Esophagus muscularis mucosa (tissue), 4 donors: ENCODE measurements around the gene ALDH5A1. TPM values are rescaled to one million over a fixed set of nuclear protein-coding genes. Genes with fewer than 3 reads are reported as not detected.

Experiments
- DNase-seq: peaks from one replicate; pipeline ENCODE4 v3.0.0-alpha.2; 2017; ENCODE audit errors: extremely low spot score
- H3K27ac ChIP-seq, 4 donors: fragments of 200-600 bp; sonication (generic); replicated peaks in 1 of 4; 1 replicate in 3 of 4; 2 replicates in 1 of 4; pipeline ENCODE4 v1.5.1; 2016 to 2019; ENCODE audit warnings: mild to moderate bottlenecking in 1 of 4
- H3K27me3 ChIP-seq, 4 donors: fragments of 200-600 bp; sonication (generic); one replicate each; pipeline versions ENCODE4 v1.5.1 to v1.6.0; 2016 to 2019
- H3K36me3 ChIP-seq, 4 donors: fragments of 200-600 bp; sonication (generic); one replicate each; pipeline ENCODE4 v1.5.1; 2016 to 2019
- H3K4me1 ChIP-seq, 4 donors: fragments of 200-600 bp; sonication (generic); one replicate each; pipeline ENCODE4 v1.5.1; 2016 to 2019
- H3K4me3 ChIP-seq, 4 donors: fragments of 200-600 bp; sonication (generic); 1 replicate in 2 of 4; 2 replicates in 2 of 4; pipeline ENCODE4 v1.5.1; 2016 to 2019; ENCODE audit warnings: mild to moderate bottlenecking in 4 of 4, moderate library complexity in 1 of 4
- H3K9me3 ChIP-seq, 4 donors: fragments of 200-600 bp; sonication (generic); 1 replicate in 3 of 4; 2 replicates in 1 of 4; pipeline ENCODE4 v1.5.1; 2016 to 2019
- CTCF ChIP-seq, 3 experiments: fragments of 200-600 bp in 2 of 3; fragments of 450-650 bp in 1 of 3; sonication (generic) in 2 of 3; IDR thresholded peaks; one replicate each; pipeline ENCODE4 v1.5.1; 2017 to 2019; ENCODE audit warnings: antibody characterized with exemption in 3 of 3, mild to moderate bottlenecking in 2 of 3, moderate library complexity in 1 of 3
- EP300 ChIP-seq: sonication (generic); formaldehyde crosslinking; IDR thresholded peaks from one replicate; pipeline ENCODE4 v1.6.1; 2017; ENCODE audit warnings: antibody characterized with exemption
- POLR2A ChIP-seq: fragments of 450-650 bp; IDR thresholded peaks from one replicate; pipeline ENCODE4 v1.6.1; 2017; ENCODE audit warnings: antibody characterized with exemption, moderate library complexity, mild to moderate bottlenecking, low read depth
- POLR2AphosphoS5 ChIP-seq, 2 donors: sonication (generic); formaldehyde crosslinking; IDR thresholded peaks; one replicate each; pipeline ENCODE4 v1.6.1; 2017; ENCODE audit warnings: antibody characterized with exemption in 2 of 2
- WGBS: methylation state at CpG from one replicate; pipeline ENCODE4 v1.1.5; 2018; 5-methylcytosine and 5-hydroxymethylcytosine counted together
- intact Hi-C: fragments of 100-400 bp; cut with DNase I; formaldehyde crosslinking; loops from one replicate; pipeline ENCODE4 v1.15.1; 2023
- total RNA-seq, 4 donors: library from RNA; depleted of rRNA; stranded (reverse); fragments of >200 nt; gene quantifications; one replicate each; pipeline versions ENCODE4 v1.1.0 to v1.2.1, GENCODE V29; 2016

The ALDH5A1 gene
- total RNA-seq, 4 donors from 2014 or later: 2.5 to 3.5 (median 3.3) TPM

GRCh38 chr6:24484657-24485323, 10.0 kb upstream of the ALDH5A1 start:
- no peak for TF ChIP-seq CTCF (IDR thresholded peaks at IDR 0.05)
- no peak for TF ChIP-seq POLR2A
- TF ChIP-seq EP300: no peak
- TF ChIP-seq POLR2AphosphoS5 (IDR thresholded peaks at IDR 0.05): no peak
- no peak for DNase-seq
- WGBS: 93% methylated on average over 7 of the region's 7 CpGs

GRCh38 chr6:24486065-24486464, 8.7 kb upstream of the ALDH5A1 start:
- no peaks in the 10 kb centered on the region for H3K9me3 ChIP-seq
- H3K27ac ChIP-seq: no peak overlapping the region
- H3K36me3 ChIP-seq: peaks cover 0 to under 1% (median 0%) of the 10 kb centered on the region in 4 donors
- no peaks in the 10 kb centered on the region for H3K27me3 ChIP-seq
- TF ChIP-seq CTCF (IDR thresholded peaks at IDR 0.05) (no peak), POLR2AphosphoS5 (IDR thresholded peaks at IDR 0.05) (no peak), POLR2A (no peak), EP300 (no peak)
- no peak for DNase-seq
- 87% methylated on average over 4 of the region's 4 CpGs for WGBS
- intact Hi-C loops: no loop called here
- H3K4me1 ChIP-seq: no peaks in the 10 kb centered on the region
- no peak overlapping the region for H3K4me3 ChIP-seq

More at GRCh38 chr6:24484657-24485323, 10.0 kb upstream of the ALDH5A1 start:
- H3K27me3 ChIP-seq: no peaks in the 10 kb centered on the region
- no peak overlapping the region for H3K4me3 ChIP-seq
- H3K4me1 ChIP-seq: no peaks in the 10 kb centered on the region
- no peaks in the 10 kb centered on the region for H3K9me3 ChIP-seq
- H3K36me3 ChIP-seq: peaks cover 0 to 5% (median 0%) of the 10 kb centered on the region in 4 donors
- H3K27ac ChIP-seq: no peak overlapping the region
- intact Hi-C loops: no loop called here

- TF ChIP-seq EP300 (no peak), POLR2AphosphoS5 (IDR thresholded peaks at IDR 0.05) (no peak), POLR2A (no peak), CTCF (IDR thresholded peaks at IDR 0.05) (no peak)
- Histone ChIP-seq H3K4me3 (no peak within 1 kb of the TSS), H3K27me3 (no peaks in the 10 kb centered on the region), H3K9me3 (no peaks in the 10 kb centered on the region), H3K36me3 (no peaks in the 10 kb centered on the region), H3K27ac (no peak within 1 kb of the TSS), H3K4me1 (peaks cover 0 to 9% (median 7%) of the 10 kb centered on the region in 4 donors)
- intact Hi-C loops: no loop called here
- no peak for DNase-seq
- WGBS: 93% methylated on average over 6 of the region's 6 CpGs
Measured at GRCh38 chr6:24489470-24489869, 5.3 kb upstream of the ALDH5A1 start, which contains the start of gene GPLD1. Gene GPLD1, minus strand, starts transcription at chr6:24489578. Its CDS starts 67 bp downstream, at chr6:24489511.

- peaks cover 0 to 11% (median 9%) of the 10 kb centered on the region in 4 donors for H3K4me1 ChIP-seq
- H3K9me3 ChIP-seq: no peaks in the 10 kb centered on the region
- H3K27me3 ChIP-seq: no peaks in the 10 kb centered on the region
- intact Hi-C loops: no loop called here
- H3K4me3 ChIP-seq: no peak overlapping the region
- TF ChIP-seq POLR2A: no peak
- no peak for TF ChIP-seq CTCF (IDR thresholded peaks at IDR 0.05)
- TF ChIP-seq EP300: no peak
- DNase-seq: no peak
- 78% methylated on average over 2 of the region's 2 CpGs for WGBS
- H3K36me3 ChIP-seq: no peaks in the 10 kb centered on the region
- no peak overlapping the region for H3K27ac ChIP-seq
Measured at GRCh38 chr6:24489881-24490280, 4.9 kb upstream of the ALDH5A1 start.
